Measurements from ENCODE around the gene NDUFS2.

NDUFS2 gene

GRCh38 chr1:161172349-161172748 lies 29.8 kb upstream of the NDUFS2 start:
- no peak for DNase-seq (ENCODE audit: low read depth in 2 of 2)

- no peak for DNase-seq (ENCODE audit: low read depth in 2 of 2)
Observed at GRCh38 chr1:161172776-161173376, 29.3 kb upstream of the NDUFS2 start.

DNA sequence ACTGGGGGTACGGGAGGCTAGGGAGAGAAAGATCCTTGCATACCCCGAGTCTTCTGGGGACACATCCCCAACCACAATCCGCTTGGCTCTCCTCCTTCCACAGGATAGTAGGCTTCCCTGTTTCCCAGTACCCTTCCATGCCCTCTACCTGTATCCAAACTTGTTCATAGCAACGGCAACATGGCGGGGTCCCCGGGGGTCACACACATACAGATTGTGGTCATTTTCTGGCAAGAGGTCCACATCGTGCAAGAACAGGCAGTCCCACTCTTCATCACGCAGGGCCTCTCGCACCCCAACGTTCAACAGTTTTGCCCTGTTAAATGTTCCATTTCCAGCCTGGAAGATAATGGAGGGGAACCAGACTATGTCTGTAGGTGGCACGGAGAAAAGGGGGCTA lies 28.5 kb upstream of the NDUFS2 start:
- no peak for DNase-seq (ENCODE audit: low read depth in 2 of 2)

DNA sequence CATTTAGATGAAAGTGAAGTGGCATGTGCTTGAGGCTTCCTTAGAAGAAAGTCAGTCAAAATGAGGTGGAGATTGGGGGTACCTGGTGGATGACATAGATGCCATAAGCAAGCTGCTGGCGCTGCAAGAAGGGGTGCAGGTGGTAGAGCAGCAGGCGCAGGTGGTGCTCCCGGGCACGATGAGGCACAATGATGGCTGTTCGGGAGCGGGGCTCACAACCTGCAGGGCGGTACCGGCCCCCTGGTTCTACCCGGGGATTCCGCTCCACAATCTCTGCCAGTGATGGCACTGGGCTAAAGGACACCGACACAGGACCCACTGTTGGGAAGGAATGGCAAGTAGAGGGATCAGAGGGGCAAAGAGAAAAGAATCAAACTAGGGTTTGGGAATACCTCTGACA lies 27.3 kb upstream of the NDUFS2 start:
- no peak for DNase-seq (ENCODE audit: low read depth in 2 of 2)

- DNase-seq (ENCODE audit: low read depth in 2 of 2): no peak
Observed at GRCh38 chr1:161175771-161176453, 26.3 kb upstream of the NDUFS2 start.

DNA sequence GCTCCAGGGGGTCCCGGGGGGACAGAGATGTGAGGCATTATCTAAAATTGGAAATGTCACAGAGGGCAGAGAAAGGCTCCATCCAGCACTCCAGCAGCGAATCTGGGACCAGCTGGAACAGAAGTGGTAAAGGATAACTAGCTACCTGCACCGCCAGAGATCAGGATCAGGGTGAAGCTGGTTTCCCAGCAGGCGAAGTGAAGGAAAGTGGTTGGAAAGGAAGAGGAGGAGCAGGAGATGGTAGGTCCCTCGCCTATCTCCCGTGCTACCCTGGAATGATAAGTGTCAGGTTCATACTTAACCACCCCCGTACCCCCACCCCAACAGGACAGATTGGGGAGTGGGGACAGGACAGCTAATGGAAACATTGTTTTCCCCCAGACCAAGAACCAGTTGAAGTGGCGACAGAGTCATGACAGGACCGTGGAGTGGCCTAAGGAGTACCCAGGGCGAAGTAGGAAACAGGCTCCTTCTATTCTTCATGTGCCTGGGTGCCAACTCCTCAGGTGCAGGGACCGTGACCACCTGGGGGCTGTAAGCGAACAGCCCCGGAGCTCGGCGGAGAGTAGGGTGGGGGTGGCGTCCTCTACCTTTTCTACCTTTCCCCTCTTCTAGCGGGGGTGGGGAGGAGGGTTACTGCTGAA lies 25.6 kb upstream of the NDUFS2 start:
- DNase-seq (ENCODE audit: low read depth in 2 of 2): no peak

DNA sequence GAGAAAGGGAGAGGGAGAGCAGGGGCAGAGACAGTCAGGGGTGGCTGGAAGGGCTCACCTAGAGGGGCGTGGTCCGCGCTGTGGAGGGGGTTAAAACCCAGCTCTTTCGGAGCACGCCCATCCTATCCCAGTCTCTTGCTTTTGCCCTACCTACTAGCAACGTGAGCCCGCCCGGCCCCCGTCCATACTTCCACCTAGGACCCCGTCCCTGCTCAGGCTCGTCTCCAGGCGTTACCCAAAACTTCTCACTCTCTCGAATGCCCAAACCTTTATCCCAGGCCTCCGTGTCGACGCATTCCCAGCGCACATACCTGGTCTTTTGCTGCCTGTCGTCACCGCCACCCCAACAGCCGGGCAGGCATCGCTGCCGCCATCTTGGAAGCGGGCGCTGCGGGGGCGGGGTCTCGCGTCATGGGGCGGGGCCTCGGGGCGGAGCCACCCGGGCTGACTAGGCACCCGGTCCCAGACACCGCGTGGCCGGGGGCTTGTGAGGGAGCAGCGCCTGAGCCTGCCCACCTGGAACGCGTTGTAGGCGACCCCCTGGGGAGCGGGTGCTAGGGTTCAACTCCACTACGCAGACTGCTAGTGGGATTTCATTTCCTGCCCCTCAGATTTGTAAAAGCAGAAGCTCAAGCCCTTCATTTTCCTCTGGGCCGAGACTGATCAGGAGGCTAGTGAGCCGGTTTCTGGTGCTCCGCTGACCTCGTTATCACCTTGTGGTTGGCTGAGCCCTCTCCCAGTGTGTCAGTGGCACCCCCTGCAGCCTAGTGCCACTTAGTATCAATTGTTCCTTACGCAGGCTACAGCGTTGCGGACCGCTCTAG lies 24.8 kb upstream of the NDUFS2 start, which contains the start of gene B4GALT3:
Gene B4GALT3, minus strand, starts transcription at position 396 of the 824 bp plus-strand sequence. CDS start 1,447 bp downstream, outside the sequence.
- DNase-seq (ENCODE audit: low read depth in 2 of 2): peak; percentile 88 to 97

- no peak for DNase-seq (ENCODE audit: low read depth in 2 of 2)
Observed at GRCh38 chr1:161177936-161178244, 24.3 kb upstream of the NDUFS2 start.

GRCh38 chr1:161179698-161180097 lies 22.5 kb upstream of the NDUFS2 start:
- DNase-seq (ENCODE audit: low read depth in 2 of 2): no peak

DNA sequence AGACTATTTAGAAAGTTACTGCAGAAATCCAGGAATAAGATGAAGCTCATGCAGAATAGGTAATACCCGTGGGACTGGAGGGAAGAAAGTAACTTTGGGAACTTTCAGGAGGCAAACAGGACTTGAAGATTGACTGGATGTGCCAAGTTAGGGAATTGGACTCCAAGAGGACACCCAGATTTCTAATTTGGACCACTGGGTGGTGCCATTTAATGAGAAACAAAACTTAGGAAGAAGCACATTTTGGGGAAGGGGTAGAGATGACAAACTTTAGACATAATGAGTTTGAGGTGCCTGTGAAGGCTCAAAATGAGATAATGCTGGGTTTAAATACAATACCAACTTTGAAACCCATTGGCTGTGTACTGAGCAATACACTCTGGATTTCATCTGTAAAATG lies 21.5 kb upstream of the NDUFS2 start:
- DNase-seq (ENCODE audit: low read depth in 2 of 2): no peak

DNA sequence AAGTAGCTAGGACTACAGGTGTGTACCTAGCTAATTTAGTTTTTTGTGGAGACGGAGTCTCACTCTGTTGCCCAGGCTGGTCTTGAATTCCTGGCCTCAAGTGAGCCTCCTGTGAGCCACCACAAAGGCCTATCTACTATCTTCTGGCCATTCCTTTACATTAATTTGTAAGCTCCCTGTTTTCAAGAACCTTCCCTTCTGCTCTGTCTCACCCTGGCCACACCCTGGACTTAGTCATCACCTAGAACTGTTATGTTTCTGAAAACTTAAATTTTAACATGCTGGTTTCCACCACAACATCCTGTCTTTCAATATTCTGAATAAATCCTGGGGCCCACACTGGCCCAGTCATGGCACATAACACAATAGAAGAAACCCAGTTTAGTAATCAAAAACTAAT lies 20.0 kb upstream of the NDUFS2 start:
- DNase-seq (ENCODE audit: low read depth in 2 of 2): peak; percentile 51 to 52

DNA sequence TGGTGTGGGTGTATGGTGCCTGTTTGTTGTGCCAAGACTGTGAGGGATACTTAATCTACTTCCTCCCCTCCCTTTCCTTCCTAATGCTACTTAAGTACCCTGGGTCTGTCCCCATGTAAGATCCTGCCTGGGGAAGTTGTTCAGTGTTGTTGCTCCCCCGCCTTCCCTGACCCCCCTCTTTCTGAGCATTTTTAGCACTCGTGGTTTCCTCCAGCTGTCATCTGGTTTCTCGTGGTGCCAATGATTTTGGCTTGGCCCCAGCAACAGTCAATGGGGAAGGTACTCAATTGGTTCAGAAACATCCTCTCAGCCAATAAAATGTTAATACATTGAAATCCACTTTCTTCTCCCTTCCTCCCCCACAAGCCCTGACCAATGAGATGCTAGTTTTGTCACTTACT lies 16.9 kb upstream of the NDUFS2 start:
- peak; percentile 44 to 59 for DNase-seq (ENCODE audit: low read depth in 2 of 2)

GRCh38 chr1:161185732-161186311 lies 16.3 kb upstream of the NDUFS2 start:
- DNase-seq (ENCODE audit: low read depth in 2 of 2): no peak

GRCh38 chr1:161187311-161187710 lies 14.9 kb upstream of the NDUFS2 start:
- DNase-seq (ENCODE audit: low read depth in 2 of 2): no peak

DNA sequence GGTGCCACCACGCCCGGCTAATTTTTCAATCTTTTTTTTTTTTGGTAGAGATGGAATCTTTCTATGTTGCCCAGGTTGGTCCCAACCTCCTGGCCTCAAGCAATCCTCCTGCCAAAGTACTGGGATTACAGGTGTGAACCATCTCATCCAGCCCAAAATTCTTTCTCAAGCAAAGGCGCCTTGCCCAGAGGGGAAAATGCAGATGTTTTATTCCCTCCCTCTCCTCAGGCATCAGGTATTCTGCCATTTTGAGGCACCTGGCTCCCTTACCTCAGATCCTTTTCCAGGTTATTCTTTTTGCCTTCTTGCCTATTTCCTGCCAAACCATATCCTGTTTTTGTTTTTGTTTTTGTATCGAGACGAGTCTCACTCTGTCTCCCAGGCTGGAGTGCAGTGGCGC lies 13.8 kb upstream of the NDUFS2 start:
- no peak for DNase-seq (ENCODE audit: low read depth in 2 of 2)

- DNase-seq (ENCODE audit: low read depth in 2 of 2): no peak
Observed at GRCh38 chr1:161189036-161189435, 13.1 kb upstream of the NDUFS2 start.

GRCh38 chr1:161190962-161191521 lies 11.1 kb upstream of the NDUFS2 start:
- DNase-seq (ENCODE audit: low read depth in 2 of 2): no peak

DNA sequence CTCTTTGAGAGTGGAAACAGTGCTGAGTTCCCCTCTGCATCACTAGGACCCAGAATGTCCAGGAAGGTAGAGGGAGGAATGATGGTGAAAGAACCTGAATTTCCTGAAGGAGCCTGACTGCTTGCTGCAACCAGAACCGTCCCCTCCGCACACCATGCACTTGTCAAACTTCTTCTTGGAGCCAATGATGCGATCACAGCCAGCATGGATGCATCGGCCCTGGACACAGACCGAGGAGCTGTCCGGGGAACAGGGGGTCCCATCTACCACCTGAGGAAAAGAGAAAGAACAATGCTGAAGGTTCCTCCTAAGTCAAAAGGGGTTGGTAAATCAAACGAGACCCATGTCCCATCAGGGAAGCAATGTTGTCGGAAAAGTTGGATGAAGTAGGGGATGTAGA lies 10.2 kb upstream of the NDUFS2 start:
- DNase-seq (ENCODE audit: low read depth in 2 of 2): no peak

GRCh38 chr1:161192476-161193465 lies 9.4 kb upstream of the NDUFS2 start:
- DNase-seq (ENCODE audit: low read depth in 2 of 2): peak; percentile 47 to 53

DNA sequence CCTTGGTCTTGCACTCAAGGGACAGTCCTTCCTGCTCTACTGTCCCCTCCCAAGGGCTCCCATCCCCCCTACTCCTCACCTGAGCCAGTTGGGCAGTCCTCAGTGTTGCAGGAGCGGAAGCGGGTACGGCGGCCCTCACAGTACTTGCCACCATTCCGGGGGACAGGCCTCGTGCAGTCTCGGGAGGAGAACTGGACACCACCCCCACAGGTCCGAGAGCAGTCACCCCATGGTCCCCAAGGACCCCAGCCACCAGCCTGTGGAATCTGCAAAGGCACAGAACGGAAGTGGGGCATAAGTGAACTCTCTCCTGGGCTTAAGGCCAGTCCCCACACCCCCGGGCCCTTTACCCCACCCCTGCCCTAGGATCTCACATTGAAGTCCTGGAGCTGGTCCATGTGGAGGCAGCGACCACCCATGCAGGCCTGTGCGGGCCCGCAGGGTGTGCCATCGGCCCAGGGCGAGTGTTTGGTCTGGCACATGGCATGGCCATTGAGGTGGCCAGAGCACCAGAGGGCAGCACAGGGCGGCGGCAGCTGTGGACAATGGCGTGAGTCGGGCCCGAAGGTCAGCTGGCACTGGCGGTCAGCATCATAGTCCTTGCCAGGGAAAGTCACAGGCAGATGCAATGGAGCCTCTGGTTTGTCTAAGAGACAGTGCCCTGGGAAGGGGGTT lies 8.5 kb upstream of the NDUFS2 start:
- DNase-seq (ENCODE audit: low read depth in 2 of 2): no peak

All from stimulated activated CD4-positive, alpha-beta T cell treated with anti-CD3 and anti-CD28 coated beads, Interleukin-15, amount 100 ng/mL, for 48 hours (primary cell).